K562 (cell line): ENCODE data around the gene HPSE2. TPM values are rescaled to one million over a fixed set of nuclear protein-coding genes. Genes with fewer than 3 reads are reported as not detected.
A peak's percentile ranks its signal among the peaks of the same experiment; 100 is the strongest.

ENCODE experiments used
- ATAC-seq: fragments of 200-7000 bp; cut with Tn5 transposase; 3 replicates; pipeline ENCODE4 v1.9.1; 2020; ENCODE audit warnings: moderate library complexity
- BruUV-seq: library from RNA; stranded (reverse); fragments of 400-500 nt; replicated peaks from 2 replicates; lab custom pipeline; 2021; lab: Mats Ljungman, UMichigan
- CTCF ChIA-PET: fragments of 300-600 bp; formaldehyde crosslinking; extraction: SDS; loops from one replicate; lab custom pipeline; 2021; ENCODE audit warnings: low intra/inter-chr PET ratio; lab: Yijun Ruan, JAX
- POLR2A ChIA-PET: fragments of 300-600, 350-650 bp; sonication (Branson Sonifier 250); formaldehyde crosslinking; extraction: SDS; loops from one replicate; lab custom pipeline; 2021; ENCODE audit warnings: antibody characterized with exemption, inconsistent platforms; lab: Yijun Ruan, JAX
- DNase-seq, 4 experiments: peaks; one replicate each; pipeline versions ENCODE4 v3.0.0 to v3.0.0-alpha.2; 2011 to 2018; ENCODE audit warnings: low spot score in 3 of 4, mixed read lengths in 3 of 4; ENCODE audit errors: extremely low read depth in 1 of 4
- FAIRE-seq: peaks from 2 replicates; lab custom pipeline; 2011; peaks lifted over from hg19 to GRCh38; lab: Jason Lieb, UNC
- H2AFZ ChIP-seq: 2 replicates; pipeline ENCODE4 v1.6.0; 2011; ENCODE audit warnings: low read depth, low read length, control low read depth, inconsistent platforms
- H3K27ac ChIP-seq: fragments of 200-600 bp; 3 replicates; pipeline ENCODE4 v1.8.0; 2011; ENCODE audit warnings: low read depth, mild to moderate bottlenecking, control low read depth, inconsistent platforms, low read length, moderate library complexity, mixed read lengths; ENCODE audit errors: extremely low read depth
- H3K27me3 ChIP-seq, 2 experiments: fragments of 300-600 bp in 1 of 2; 2 replicates in 1 of 2; 3 replicates in 1 of 2; pipeline versions ENCODE4 v1.6.0 to v1.8.0; 2011; ENCODE audit warnings: inconsistent platforms in 2 of 2, low read length in 2 of 2, mild to moderate bottlenecking in 1 of 2, mixed read lengths in 1 of 2, moderate library complexity in 1 of 2; ENCODE audit not compliant: control insufficient read depth in 2 of 2, insufficient read depth in 2 of 2
- H3K36me3 ChIP-seq: fragments of 300-600 bp; 3 replicates; pipeline ENCODE4 v1.8.0; 2011; ENCODE audit warnings: mild to moderate bottlenecking, low read length, inconsistent platforms; ENCODE audit not compliant: control insufficient read depth, insufficient read depth
- H3K4me1 ChIP-seq, 2 experiments: fragments of 200-600 bp in 1 of 2; replicated peaks in 1 of 2; 2 replicates in 1 of 2; 3 replicates in 1 of 2; pipeline versions ENCODE4 v1.5.1 to v1.8.0; 2011; ENCODE audit warnings: inconsistent platforms in 2 of 2, low read length in 2 of 2, mild to moderate bottlenecking in 1 of 2, mixed read lengths in 1 of 2, moderate library complexity in 1 of 2; ENCODE audit not compliant: control insufficient read depth in 2 of 2, insufficient read depth in 2 of 2
- H3K4me2 ChIP-seq: 2 replicates; pipeline ENCODE4 v1.6.1; 2011; ENCODE audit warnings: low read length, control low read depth, inconsistent platforms, mixed read lengths; ENCODE audit not compliant: insufficient read depth
- H3K4me3 ChIP-seq: fragments of 200-600 bp; sonication (generic), shearing (Covaris generic); 2 replicates; pipeline ENCODE4 v1.5.1; 2016; ENCODE audit warnings: control low read depth, inconsistent platforms
- H3K79me2 ChIP-seq: fragments of 200-600 bp; 3 replicates; pipeline ENCODE4 v1.8.0; 2011; ENCODE audit warnings: low read length, inconsistent platforms; ENCODE audit not compliant: control insufficient read depth, insufficient read depth
- H3K9ac ChIP-seq, 2 experiments: 2 replicates each; pipeline versions ENCODE4 v1.6.0 to v1.6.1; 2011; ENCODE audit warnings: low read depth in 2 of 2, low read length in 2 of 2, control low read depth in 1 of 2, inconsistent platforms in 1 of 2, mild to moderate bottlenecking in 1 of 2, mixed read lengths in 1 of 2; ENCODE audit not compliant: insufficient read depth in 1 of 2
- H3K9me1 ChIP-seq: one replicate; pipeline ENCODE4 v1.6.0; 2011; ENCODE audit warnings: inconsistent platforms, mild to moderate bottlenecking, low read length, moderate library complexity; ENCODE audit not compliant: control insufficient read depth, insufficient read depth
- H3K9me3 ChIP-seq: replicated peaks from 2 replicates; pipeline ENCODE4 v1.5.1; 2011; ENCODE audit warnings: low read depth, low read length, inconsistent platforms; ENCODE audit not compliant: control insufficient read depth, insufficient read depth
- H4K20me1 ChIP-seq: replicated peaks from 2 replicates; pipeline ENCODE4 v1.6.1; 2011; ENCODE audit warnings: low read length, inconsistent platforms, mixed read lengths; ENCODE audit not compliant: control insufficient read depth, insufficient read depth
- CLOCK ChIP-seq: fragments of 250-450 bp; sonication (Bioruptor Pico); IDR thresholded peaks from 2 replicates; pipeline ENCODE4 v1.4.0; 2020; ENCODE audit warnings: mild to moderate bottlenecking, moderate library complexity, borderline replicate concordance
- HDAC8 ChIP-seq: fragments of 450-650 bp; IDR thresholded peaks from 2 replicates; pipeline ENCODE4 v1.6.1; 2016; ENCODE audit warnings: mild to moderate bottlenecking, missing genetic modification characterization, moderate library complexity, missing compliant biosample characterization
- NEUROD1 ChIP-seq: fragments of 150-350 bp; IDR thresholded peaks from 2 replicates; pipeline ENCODE4 v1.6.1; 2014; ENCODE audit warnings: borderline replicate concordance, low read length, low read depth; ENCODE audit not compliant: partially characterized antibody
- SNIP1 ChIP-seq: fragments of 450-650 bp; IDR thresholded peaks from 2 replicates; pipeline ENCODE4 v1.7.1; 2017; ENCODE audit warnings: low read depth, mild to moderate bottlenecking
- ZNF316 ChIP-seq: fragments of 450-650 bp; IDR thresholded peaks from 2 replicates; pipeline ENCODE4 v1.6.1; 2016
- WGBS: fragments of 100-300 bp; shearing (Covaris generic); methylation state at CpG from one replicate; pipeline ENCODE4 v1.1.6; 2016; ENCODE audit warnings: low coverage, mixed read lengths; ENCODE audit not compliant: insufficient coverage; ENCODE audit errors: missing lambda C conversion rate; 5-methylcytosine and 5-hydroxymethylcytosine counted together
- in situ Hi-C: fragments of 300-500 bp; cut with MboI; formaldehyde crosslinking; loops from 4 replicates; pipeline ENCODE4 v1.15.0; 2018; ENCODE audit warnings: inconsistent platforms, mixed read lengths
- intact Hi-C: fragments of 100-400 bp; cut with micrococcal nuclease; formaldehyde crosslinking; loops from 2 replicates; pipeline ENCODE4 v1.14.2; 2022
- polyA plus RNA-seq, 8 experiments: library from polyadenylated mRNA; depleted of rRNA in 4 of 8; stranded (reverse) in 5 of 8; unstranded in 3 of 8; fragments of >200 nt; fragmentation: Nextera tagmentation in 2 of 8; fragmentation: Illumina TruSeq in 1 of 8; extraction: Ambion mirVana in 2 of 8; extraction: Trizol in 1 of 8; gene quantifications; 2 replicates each; pipeline versions ENCODE4 v1.2.1 to v1.2.3, GENCODE V29; 2011 to 2014; ENCODE audit warnings: inconsistent platforms in 1 of 8, missing spikeins in 1 of 8
- total RNA-seq, 7 experiments: library from RNA; depleted of rRNA in 6 of 7; stranded (reverse); fragments of >200 nt in 6 of 7; fragmentation: Illumina TruSeq in 2 of 7; extraction: Trizol in 2 of 7; gene quantifications; 2 replicates each; pipeline versions ENCODE4 v1.2.1 to v1.2.3, GENCODE V29; 2011 to 2021; ENCODE audit warnings: low replicate concordance in 1 of 7

The HPSE2 gene
- total and polyA plus RNA-seq, 9 of the 15 experiments (the other 6 are each of a cell fraction or from before 2014, with no cell fraction given): 0.03 to 0.10 (median 0.04) TPM; not detected in 2

GRCh38 chr10:99085358-99085757 is 150.3 kb downstream of the HPSE2 start:
- in situ Hi-C loops (no loop called here), intact Hi-C loops (no loop called here)
- Histone ChIP-seq H3K4me2 (no peak overlapping the region), H3K9me1 (no peaks in the 10 kb centered on the region), H3K27ac (no peak overlapping the region), H3K9ac (no peak overlapping the region), H2AFZ (no peak overlapping the region), H3K4me3 (no peak overlapping the region), H3K4me1 (no peaks in the 10 kb centered on the region), H3K27me3 (no peaks in the 10 kb centered on the region), H3K79me2 (no peaks in the 10 kb centered on the region), H3K9me3 (no peaks in the 10 kb centered on the region), H3K36me3 (no peaks in the 10 kb centered on the region), H4K20me1 (no peaks in the 10 kb centered on the region)
- FAIRE-seq (no peak), ATAC-seq (no peak), DNase-seq (no peak)
- ChIA-PET CTCF (interaction anchor here (0.6 kb wide), 1 partner anchor 351 kb away, joined by 4 read pairs; no protein-coding TSS in a partner anchor), POLR2A (no interaction called here)
- TF ChIP-seq ZNF316: peak; percentile 23; the same call in 1 of the 2 replicates
- no peak for TF ChIP-seq CLOCK
- no peak for TF ChIP-seq NEUROD1
- no peak for TF ChIP-seq SNIP1
- no peak for TF ChIP-seq HDAC8
- no TSS peak for BruUV-seq
- WGBS: 0% methylated on average over 2 of the region's 2 CpGs
